ENCODE results near the gene AMER3.

AMER3 gene

GRCh38 chr2:130785466-130786055 is 30.2 kb downstream of the AMER3 start:
- no peak overlapping the region for H3K4me3 ChIP-seq (ENCODE audit: low read depth, low read length)
- no peak for DNase-seq (ENCODE audit: low read depth)
- no peak for TF ChIP-seq CTCF (IDR thresholded peaks at IDR 0.05; ENCODE audit: low read depth, low read length, missing control alignments)

GRCh38 chr2:130786076-130786475 is 30.7 kb downstream of the AMER3 start:
- H3K4me3 ChIP-seq (ENCODE audit: low read depth, low read length), result no peak overlapping the region
- no peak for DNase-seq (ENCODE audit: low read depth)
- no peak for TF ChIP-seq CTCF (IDR thresholded peaks at IDR 0.05; ENCODE audit: low read depth, low read length, missing control alignments)

- no peak overlapping the region for H3K4me3 ChIP-seq (ENCODE audit: low read depth, low read length)
These were observed 32.5 kb downstream of the AMER3 start for GRCh38 chr2:130787841-130788240.

GRCh38 chr2:130790312-130790711 is 35.0 kb downstream of the AMER3 start:
- no peak for DNase-seq (ENCODE audit: low read depth)
- no peak for TF ChIP-seq CTCF (IDR thresholded peaks at IDR 0.05; ENCODE audit: low read depth, low read length, missing control alignments)
- H3K4me3 ChIP-seq (ENCODE audit: low read depth, low read length), result no peak overlapping the region

More at GRCh38 chr2:130787841-130788240, 32.5 kb downstream of the AMER3 start:
- no peak for TF ChIP-seq CTCF (IDR thresholded peaks at IDR 0.05; ENCODE audit: low read depth, low read length, missing control alignments)
- DNase-seq (ENCODE audit: low read depth), result no peak

- DNase-seq (ENCODE audit: low read depth), result no peak
- TF ChIP-seq CTCF (IDR thresholded peaks at IDR 0.05; ENCODE audit: low read depth, low read length, missing control alignments), result no peak
- H3K4me3 ChIP-seq (ENCODE audit: low read depth, low read length), result no peak overlapping the region
These were observed 35.7 kb downstream of the AMER3 start for GRCh38 chr2:130790804-130791616.

GRCh38 chr2:130791617-130791939 is 36.2 kb downstream of the AMER3 start:
- DNase-seq (ENCODE audit: low read depth), result no peak
- H3K4me3 ChIP-seq (ENCODE audit: low read depth, low read length), result no peak overlapping the region
- TF ChIP-seq CTCF (IDR thresholded peaks at IDR 0.05; ENCODE audit: low read depth, low read length, missing control alignments), result no peak

GRCh38 chr2:130795431-130795830 is 40.1 kb downstream of the AMER3 start:
- H3K4me3 ChIP-seq (ENCODE audit: low read depth, low read length), result no peak overlapping the region
- no peak for TF ChIP-seq CTCF (IDR thresholded peaks at IDR 0.05; ENCODE audit: low read depth, low read length, missing control alignments)
- DNase-seq (ENCODE audit: low read depth), result no peak

Measured in GM12864 (cell line).